ENCODE measurements around the gene MUC5AC. TPM values are rescaled to one million over a fixed set of nuclear protein-coding genes. Genes with fewer than 3 reads are reported as not detected.

The MUC5AC gene
- total RNA-seq, 1 experiment from 2014 or later, result under 0.01 TPM

GRCh38 chr11:1199241-1199750 is 41.5 kb downstream of the MUC5AC start:
- CTCF ChIA-PET, result interaction anchor here (0.8 to 1.7 kb wide), 3 partner anchors 24 to 255 kb away, joined by 3 to 5 read pairs (median 3); no protein-coding TSS in a partner anchor
- no peaks in the 10 kb centered on the region for H3K27me3 Mint-ChIP-seq (ENCODE audit: low read depth)
- POLR2A ChIA-PET, result no interaction called here

More at GRCh38 chr11:1199241-1199750, 41.5 kb downstream of the MUC5AC start:
- no peak overlapping the region for H3K27ac Mint-ChIP-seq
- DNase-seq (ENCODE audit: low spot score) (no peak), ATAC-seq (no peak)
- no peaks in the 10 kb centered on the region for H3K4me1 Mint-ChIP-seq
- H3K4me3 Mint-ChIP-seq, result no peak overlapping the region
- no peak for TF ChIP-seq ATF2 (CRISPR knock-in tag; IDR thresholded peaks at IDR 0.05; ENCODE audit: borderline replicate concordance, low read depth)
- no peak for TF ChIP-seq ZNF396 (CRISPR knock-in tag; IDR thresholded peaks at IDR 0.05; ENCODE audit: borderline replicate concordance)
- no peak for TF ChIP-seq JUN (CRISPR knock-in tag; IDR thresholded peaks at IDR 0.05)
- TF ChIP-seq HMGXB4 (CRISPR knock-in tag; IDR thresholded peaks at IDR 0.05), result no peak
- no peak for TF ChIP-seq SP1 (CRISPR knock-in tag; conservative IDR thresholded peaks at IDR 0.05)
- TF ChIP-seq GABPB1 (CRISPR knock-in tag; IDR thresholded peaks at IDR 0.05), result no peak
- no peak for TF ChIP-seq STAT6 (CRISPR knock-in tag; conservative IDR thresholded peaks at IDR 0.05; ENCODE audit: low read depth)
- TF ChIP-seq CDX4 (CRISPR knock-in tag; IDR thresholded peaks at IDR 0.05; ENCODE audit: borderline replicate concordance), result no peak
- no peak for TF ChIP-seq ZNF416 (CRISPR knock-in tag; IDR thresholded peaks at IDR 0.05)
- no peak for TF ChIP-seq ZNF138 (CRISPR knock-in tag; conservative IDR thresholded peaks at IDR 0.05)
- no peak for TF ChIP-seq TEAD1 (CRISPR knock-in tag; IDR thresholded peaks at IDR 0.05)
- no peak for TF ChIP-seq E2F4 (CRISPR knock-in tag; IDR thresholded peaks at IDR 0.05; ENCODE audit: borderline replicate concordance, low read depth)
- TF ChIP-seq NR1H2 (CRISPR knock-in tag; IDR thresholded peaks at IDR 0.05), result no peak
- no peak for TF ChIP-seq TEAD4 (CRISPR knock-in tag; IDR thresholded peaks at IDR 0.05)
- no peak for TF ChIP-seq MLX (CRISPR knock-in tag; IDR thresholded peaks at IDR 0.05)
- no peak for TF ChIP-seq MXD4 (CRISPR knock-in tag; IDR thresholded peaks at IDR 0.05; ENCODE audit: borderline replicate concordance)
- no peak for TF ChIP-seq ZNF232 (CRISPR knock-in tag; IDR thresholded peaks at IDR 0.05)
- no peaks in the 10 kb centered on the region for H3K36me3 Mint-ChIP-seq
- H3K9me3 Mint-ChIP-seq, result no peaks in the 10 kb centered on the region
